Kidney (tissue), 14 donors: ENCODE results near the gene SPINK5. TPM values are rescaled to one million over a fixed set of nuclear protein-coding genes. Genes with fewer than 3 reads are reported as not detected.
A peak's percentile ranks its signal among the peaks of the same experiment; 100 is the strongest.

Experiments
- DNase-seq, 5 donors: peaks; one replicate each; pipeline ENCODE4 v3.0.0-alpha.2; 2013 to 2020
- FAIRE-seq: peaks from 2 replicates; lab custom pipeline; 2012; peaks lifted over from hg19 to GRCh38; lab: Jason Lieb, UNC
- H3K27ac ChIP-seq, 2 donors: one replicate each; pipeline ENCODE4 v1.7.0; 2013; ENCODE audit warnings: low read depth in 2 of 2, low read length in 2 of 2, inconsistent platforms in 1 of 2
- H3K27me3 ChIP-seq: one replicate; pipeline ENCODE4 v1.7.1; 2013; ENCODE audit warnings: low read length, inconsistent platforms; ENCODE audit not compliant: control insufficient read depth, insufficient read depth
- H3K36me3 ChIP-seq, 3 donors: one replicate each; pipeline versions ENCODE4 v1.7.0 to v1.7.1; 2013; ENCODE audit warnings: low read length in 3 of 3, control low read depth in 1 of 3, inconsistent platforms in 1 of 3; ENCODE audit not compliant: insufficient read depth in 3 of 3, control insufficient read depth in 2 of 3
- H3K4me1 ChIP-seq, 3 donors: one replicate each; pipeline versions ENCODE4 v1.7.0 to v1.7.1; 2013; ENCODE audit warnings: low read length in 3 of 3, inconsistent platforms in 1 of 3, low read depth in 1 of 3; ENCODE audit not compliant: control insufficient read depth in 2 of 3, insufficient read depth in 2 of 3
- H3K4me3 ChIP-seq, 3 donors: one replicate each; pipeline versions ENCODE4 v1.7.0 to v1.8.1; 2013; ENCODE audit warnings: low read length in 3 of 3, control low read depth in 1 of 3, inconsistent platforms in 1 of 3
- H3K9ac ChIP-seq, 3 donors: one replicate each; pipeline versions ENCODE4 v1.7.0 to v1.7.1; 2013; ENCODE audit warnings: low read length in 3 of 3, control low read depth in 1 of 3, inconsistent platforms in 1 of 3
- H3K9me3 ChIP-seq, 3 donors: one replicate each; pipeline versions ENCODE4 v1.7.0 to v1.7.1; 2013; ENCODE audit warnings: low read length in 3 of 3, control low read depth in 1 of 3, inconsistent platforms in 1 of 3; ENCODE audit not compliant: control insufficient read depth in 2 of 3, insufficient read depth in 1 of 3
- CTCF ChIP-seq: IDR thresholded peaks from 3 replicates; pipeline ENCODE4 v1.5.1; 2012; ENCODE audit warnings: mild to moderate bottlenecking, moderate library complexity, borderline replicate concordance; ENCODE audit not compliant: insufficient read depth; ENCODE audit errors: extremely low read depth
- intact Hi-C: fragments of 100-400 bp; cut with DNase I; formaldehyde crosslinking; loops from one replicate; pipeline ENCODE4 v1.11.1; 2022
- polyA plus RNA-seq: library from polyadenylated mRNA; stranded (reverse); fragments of 350-450 nt; fragmentation: Illumina TruSeq; extraction: RNeasy Lipid Tissue Mini Kit (QIAGEN cat#74804); gene quantifications from one replicate; pipeline ENCODE4 v1.2.3, GENCODE V29; 2014; ENCODE audit warnings: low read depth, low replicate concordance; ENCODE audit not compliant: insufficient read depth
- total RNA-seq: library from RNA; stranded (reverse); fragmentation: NEBNext Ultra II Directional; extraction: Animal tissue kit (Norgen Biotek cat#: 25700); gene quantifications from one replicate; pipeline ENCODE4 v1.2.1, GENCODE V29; 2021
- donor health status: control.
- donor health status: control.
- donor health status: control.
- donor health status: control.
- donor health status: control.
- donor health status: DM: yes; HTN: yes; CAD: no.
- donor health status: Normal renal cell carcinoma (clear cell type).

SPINK5 gene
- total and polyA plus RNA-seq, 2 donors from 2014 or later = 0.32 to 0.91 TPM

GRCh38 chr5:148083203-148083602 lies 19.4 kb downstream of the SPINK5 start:
- intact Hi-C loops = no loop called here
- no peak for FAIRE-seq
- no peak for TF ChIP-seq CTCF

GRCh38 chr5:148084269-148084668 lies 20.5 kb downstream of the SPINK5 start:
- no peaks in the 10 kb centered on the region for H3K9me3 ChIP-seq
- no peak for DNase-seq
- no peaks in the 10 kb centered on the region for H3K36me3 ChIP-seq
- no peaks in the 10 kb centered on the region for H3K4me1 ChIP-seq
- H3K27me3 ChIP-seq = no peaks in the 10 kb centered on the region
- no peak for FAIRE-seq
- H3K4me3 ChIP-seq = no peak overlapping the region
- no peak overlapping the region for H3K9ac ChIP-seq
- intact Hi-C loops = no loop called here
- no peak for TF ChIP-seq CTCF
- no peak overlapping the region for H3K27ac ChIP-seq

More at GRCh38 chr5:148083203-148083602, 19.4 kb downstream of the SPINK5 start:
- H3K27ac ChIP-seq = no peak overlapping the region
- H3K4me1 ChIP-seq = no peaks in the 10 kb centered on the region
- H3K36me3 ChIP-seq = no peaks in the 10 kb centered on the region
- H3K9ac ChIP-seq = no peak overlapping the region
- H3K9me3 ChIP-seq = no peaks in the 10 kb centered on the region
- H3K4me3 ChIP-seq = no peak overlapping the region
- DNase-seq = no peak
- H3K27me3 ChIP-seq = no peaks in the 10 kb centered on the region

- Histone ChIP-seq H3K27ac (no peak overlapping the region), H3K36me3 (no peaks in the 10 kb centered on the region), H3K27me3 (no peaks in the 10 kb centered on the region), H3K4me1 (no peaks in the 10 kb centered on the region), H3K9me3 (no peaks in the 10 kb centered on the region), H3K4me3 (no peak overlapping the region), H3K9ac (no peak overlapping the region)
- intact Hi-C loops = no loop called here
- TF ChIP-seq CTCF = no peak
- DNase-seq (no peak), FAIRE-seq (peak; percentile 70)
Observed at GRCh38 chr5:148085310-148085709, 21.5 kb downstream of the SPINK5 start.
